GM21576 (cell line): ENCODE measurements around the gene FAM240A.
"Not testable (repeated sequence)": the region's sequence is repeated elsewhere in the genome, so short reads cannot be mapped to it uniquely, and the experiment has no call there.

Source experiments
- ATAC-seq: cut with Tn5 transposase; IDR thresholded peaks from one replicate; pipeline ENCODE4 v1.9.1; 2021; ENCODE audit warnings: mild to moderate bottlenecking, moderate library complexity; ENCODE audit not compliant: unreplicated experiment

Gene FAM240A

GRCh38 chr3:46586738-46587246, 25.5 kb upstream of the FAM240A start:
- no peak for ATAC-seq

GRCh38 chr3:46587268-46587667, 25.1 kb upstream of the FAM240A start:
- not testable (repeated sequence) for ATAC-seq

- ATAC-seq = no peak
Measured at GRCh38 chr3:46593274-46593862, 19.0 kb upstream of the FAM240A start.

- ATAC-seq = no peak
Measured at GRCh38 chr3:46593979-46594378, 18.3 kb upstream of the FAM240A start.

GRCh38 chr3:46594723-46595122, 17.6 kb upstream of the FAM240A start:
- no peak for ATAC-seq

- no peak for ATAC-seq
Measured at GRCh38 chr3:46595819-46596314, 16.5 kb upstream of the FAM240A start.

- ATAC-seq = no peak
Measured at GRCh38 chr3:46599590-46599989, 12.7 kb upstream of the FAM240A start.

- ATAC-seq = no peak
Measured at GRCh38 chr3:46603446-46604046, 8.8 kb upstream of the FAM240A start.

GRCh38 chr3:46604127-46604526, 8.2 kb upstream of the FAM240A start:
- ATAC-seq = no peak

- no peak for ATAC-seq
Measured at GRCh38 chr3:46607603-46608028, 4.7 kb upstream of the FAM240A start.

- no peak for ATAC-seq
Measured at GRCh38 chr3:46609212-46609721, 3.1 kb upstream of the FAM240A start.

GRCh38 chr3:46609944-46610722, 2.2 kb upstream of the FAM240A start:
- ATAC-seq = no peak

- ATAC-seq = no peak
Measured at GRCh38 chr3:46613313-46614005, 1.1 kb downstream of the FAM240A start.

GRCh38 chr3:46614431-46614830, 2.1 kb downstream of the FAM240A start:
- ATAC-seq = no peak

- ATAC-seq = no peak
Measured at GRCh38 chr3:46615050-46615775, 2.9 kb downstream of the FAM240A start.

- ATAC-seq = no peak
Measured at GRCh38 chr3:46615976-46616375, 3.7 kb downstream of the FAM240A start.

GRCh38 chr3:46617941-46618340, 5.6 kb downstream of the FAM240A start:
- ATAC-seq = no peak

GRCh38 chr3:46619845-46620778, 7.8 kb downstream of the FAM240A start:
- no peak for ATAC-seq

- ATAC-seq = no peak
Measured at GRCh38 chr3:46624533-46624932, 12.2 kb downstream of the FAM240A start.
